PC-3 (cell line): ENCODE measurements around the gene CRTC2. TPM values are rescaled to one million over a fixed set of nuclear protein-coding genes. Genes with fewer than 3 reads are reported as not detected.

ENCODE experiments used
- ATAC-seq: fragments of 200-7000 bp; cut with Tn5 transposase; 2 replicates; pipeline ENCODE4 v1.9.1; 2020; ENCODE audit warnings: mild to moderate bottlenecking, moderate library complexity
- BruUV-seq: library from RNA; stranded (reverse); fragments of 400-500 nt; replicated peaks from 2 replicates; lab custom pipeline; 2021; lab: Mats Ljungman, UMichigan
- CTCF ChIA-PET: fragments of 300-600 bp; sonication (Branson Sonifier 250); formaldehyde crosslinking; loops from one replicate; lab custom pipeline; 2022; ENCODE audit warnings: antibody characterized with exemption; lab: Charles Lee
- POLR2A ChIA-PET: fragments of 300-600 bp; sonication (Branson Sonifier 250); formaldehyde crosslinking; loops from one replicate; lab custom pipeline; 2022; ENCODE audit warnings: antibody characterized with exemption; ENCODE audit not compliant: unreplicated experiment; lab: Charles Lee
- DNase-seq: peaks from one replicate; pipeline ENCODE4 v3.0.0-alpha.2; 2015
- H2AFZ ChIP-seq: fragments of 300-600 bp; sonication (generic); 2 replicates; pipeline ENCODE4 v1.6.0; 2016; ENCODE audit warnings: antibody characterized with exemption, low read length
- H3F3A ChIP-seq: fragments of 300-600 bp; sonication (generic); one replicate; pipeline ENCODE4 v1.6.0; 2017; ENCODE audit warnings: antibody characterized with exemption, low read length, control low read depth, mild to moderate bottlenecking; ENCODE audit not compliant: unreplicated experiment
- H3K27ac ChIP-seq: fragments of 300-600 bp; sonication (generic); 2 replicates; pipeline ENCODE4 v1.5.1; 2016; ENCODE audit warnings: mild to moderate bottlenecking, low read length
- H3K27me3 ChIP-seq: fragments of 300-600 bp; sonication (generic); 2 replicates; pipeline ENCODE4 v1.6.1; 2016; ENCODE audit warnings: low read length, mixed read lengths
- H3K36me3 ChIP-seq: fragments of 300-600 bp; sonication (generic); 2 replicates; pipeline ENCODE4 v1.6.1; 2016; ENCODE audit warnings: low read depth, mixed run types, low read length, mixed read lengths
- H3K4me1 ChIP-seq: fragments of 300-600 bp; sonication (generic); 2 replicates; pipeline ENCODE4 v1.5.1; 2016; ENCODE audit warnings: low read length; ENCODE audit not compliant: insufficient read depth
- H3K4me2 ChIP-seq: fragments of 300-600 bp; sonication (generic); 2 replicates; pipeline ENCODE4 v1.6.0; 2016; ENCODE audit warnings: low read length
- H3K4me3 ChIP-seq: fragments of 300-600 bp; sonication (generic); 2 replicates; pipeline ENCODE4 v1.5.1; 2016; ENCODE audit warnings: mild to moderate bottlenecking, low read length, mixed read lengths
- H3K79me2 ChIP-seq: fragments of 300-600 bp; sonication (generic); 2 replicates; pipeline ENCODE4 v1.6.1; 2017; ENCODE audit warnings: low read length, mixed read lengths
- H3K9ac ChIP-seq: fragments of 300-600 bp; sonication (generic); 2 replicates; pipeline ENCODE4 v1.6.0; 2016; ENCODE audit warnings: mild to moderate bottlenecking, low read length
- H3K9me2 ChIP-seq: fragments of 300-600 bp; sonication (generic); replicated peaks from 2 replicates; pipeline ENCODE4 v1.6.1; 2016; ENCODE audit warnings: mixed run types, low read length, mixed read lengths
- H3K9me3 ChIP-seq: fragments of 300-600 bp; sonication (generic); 2 replicates; pipeline ENCODE4 v1.6.1; 2016; ENCODE audit warnings: low read length, mixed read lengths
- H4K20me1 ChIP-seq: fragments of 300-600 bp; sonication (generic); 2 replicates; pipeline ENCODE4 v1.6.1; 2016; ENCODE audit warnings: low read length, mixed read lengths
- CTCF ChIP-seq: fragments of 300-600 bp; sonication (generic); conservative IDR thresholded peaks from 2 replicates; pipeline ENCODE4 v1.5.1; 2017; ENCODE audit warnings: antibody characterized with exemption, low read depth, mild to moderate bottlenecking, low read length
- EZH2 ChIP-seq: fragments of 300-600 bp; sonication (generic); IDR thresholded peaks from one replicate; pipeline ENCODE4 v1.6.1; 2017; ENCODE audit warnings: antibody characterized with exemption, mild to moderate bottlenecking, low read length; ENCODE audit not compliant: unreplicated experiment
- EZH2phosphoT487 ChIP-seq: fragments of 300-600 bp; sonication (generic); IDR thresholded peaks from 2 replicates; pipeline ENCODE4 v1.6.1; 2018; ENCODE audit warnings: mild to moderate bottlenecking, antibody characterized with exemption, low read length, borderline replicate concordance
- intact Hi-C: fragments of 100-400 bp; cut with micrococcal nuclease; formaldehyde crosslinking; loops from 2 replicates; pipeline ENCODE4 v1.9.0; 2023
- total RNA-seq: library from RNA; depleted of rRNA; stranded (reverse); fragments of >200 nt; gene quantifications from 2 replicates; pipeline ENCODE4 v1.2.3, GENCODE V29; 2014

CRTC2 gene
- total RNA-seq, 1 experiment from 2014 or later: 21.0 TPM

GRCh38 chr1:153958961-153959260 is 499 bp upstream of the CRTC2 start:
- Histone ChIP-seq H4K20me1 (peaks cover 10% of the 10 kb centered on the region), H3F3A (peaks cover 7% of the 10 kb centered on the region), H3K27ac (no peak overlapping the region), H3K4me1 (peaks cover 41% of the 10 kb centered on the region), H3K79me2 (peaks cover 64% of the 10 kb centered on the region), H3K9me3 (no peaks in the 10 kb centered on the region), H3K36me3 (peaks cover 3% of the 10 kb centered on the region; the same call in 1 of the 2 replicates), H3K9ac (no peak overlapping the region), H3K27me3 (no peaks in the 10 kb centered on the region), H3K4me3 (peak overlapping the region; percentile 97; the same call in 1 of the 2 replicates), H2AFZ (no peak overlapping the region), H3K4me2 (peak overlapping the region; percentile 83), H3K9me2 (no peaks in the 10 kb centered on the region)
- CTCF ChIA-PET: no interaction called here
- POLR2A ChIA-PET: interaction anchor here (0.6 to 0.8 kb wide), 3 partner anchors 12 to 31 kb away, joined by 4 to 5 read pairs (median 4); partner anchors contain the start of genes JTB and RPS27
- no peak for TF ChIP-seq EZH2phosphoT487
- TF ChIP-seq EZH2: no peak
- TF ChIP-seq CTCF: no peak
- intact Hi-C loops: loop anchor here (1.0 kb wide), 2 partner anchors 13 to 18 kb away; partner anchors contain the start of genes DENND4B and JTB
- ATAC-seq: no peak
- no TSS peak for BruUV-seq
- DNase-seq: no peak

GRCh38 chr1:153957744-153958110 is 685 bp downstream of the CRTC2 start:
- Histone ChIP-seq H3K79me2 (peaks cover 66% of the 10 kb centered on the region), H3K4me1 (peaks cover 37% of the 10 kb centered on the region), H3F3A (peaks cover 7% of the 10 kb centered on the region), H3K4me2 (peak overlapping the region; percentile 83), H3K27ac (no peak overlapping the region), H4K20me1 (peaks cover 10% of the 10 kb centered on the region), H3K9me3 (no peaks in the 10 kb centered on the region), H3K9me2 (no peaks in the 10 kb centered on the region), H3K4me3 (peak overlapping the region; percentile 97), H3K9ac (peak overlapping the region; percentile 88), H3K27me3 (no peaks in the 10 kb centered on the region), H3K36me3 (peaks cover 7% of the 10 kb centered on the region; the same call in 1 of the 2 replicates), H2AFZ (peak overlapping the region; percentile 96)
- BruUV-seq: no TSS peak
- TF ChIP-seq EZH2phosphoT487 (no peak), EZH2 (no peak), CTCF (no peak)
- intact Hi-C loops: loop anchor here (1.0 kb wide), 2 partner anchors 11 to 20 kb away; partner anchors contain the start of genes DENND4B and JTB
- ChIA-PET CTCF (interaction anchor here (1.0 kb wide), 1 partner anchor 11 kb away, joined by 3 read pairs; the partner anchor contains the start of gene DENND4B), POLR2A (no interaction called here)
- DNase-seq (no peak), ATAC-seq (peak; percentile 7)

- H2AFZ ChIP-seq: peak overlapping the region; percentile 96
- no TSS peak for BruUV-seq
- intact Hi-C loops: no loop called here
These were observed 1.3 kb downstream of the CRTC2 start for GRCh38 chr1:153956997-153957715.

More at GRCh38 chr1:153956997-153957715, 1.3 kb downstream of the CRTC2 start:
- no peak for DNase-seq
- Histone ChIP-seq H3K9me3 (no peaks in the 10 kb centered on the region), H3K36me3 (peaks cover 13% of the 10 kb centered on the region; the same call in 1 of the 2 replicates), H4K20me1 (peaks cover 10% of the 10 kb centered on the region), H3K4me1 (peaks cover 35% of the 10 kb centered on the region), H3K9ac (peak overlapping the region; percentile 88), H3K4me2 (peak overlapping the region; percentile 83), H3K27ac (no peak overlapping the region), H3K79me2 (peaks cover 61% of the 10 kb centered on the region), H3K27me3 (no peaks in the 10 kb centered on the region), H3K4me3 (peak overlapping the region; percentile 97), H3F3A (peaks cover 7% of the 10 kb centered on the region), H3K9me2 (no peaks in the 10 kb centered on the region)
- TF ChIP-seq EZH2 (no peak), EZH2phosphoT487 (no peak), CTCF (no peak)
- POLR2A ChIA-PET: no interaction called here
- CTCF ChIA-PET: interaction anchor here (1.0 kb wide), 1 partner anchor 11 kb away, joined by 3 read pairs; the partner anchor contains the start of gene DENND4B
- ATAC-seq: no peak
